ENCODE results near the gene SSC5D.

Gene SSC5D

DNA sequence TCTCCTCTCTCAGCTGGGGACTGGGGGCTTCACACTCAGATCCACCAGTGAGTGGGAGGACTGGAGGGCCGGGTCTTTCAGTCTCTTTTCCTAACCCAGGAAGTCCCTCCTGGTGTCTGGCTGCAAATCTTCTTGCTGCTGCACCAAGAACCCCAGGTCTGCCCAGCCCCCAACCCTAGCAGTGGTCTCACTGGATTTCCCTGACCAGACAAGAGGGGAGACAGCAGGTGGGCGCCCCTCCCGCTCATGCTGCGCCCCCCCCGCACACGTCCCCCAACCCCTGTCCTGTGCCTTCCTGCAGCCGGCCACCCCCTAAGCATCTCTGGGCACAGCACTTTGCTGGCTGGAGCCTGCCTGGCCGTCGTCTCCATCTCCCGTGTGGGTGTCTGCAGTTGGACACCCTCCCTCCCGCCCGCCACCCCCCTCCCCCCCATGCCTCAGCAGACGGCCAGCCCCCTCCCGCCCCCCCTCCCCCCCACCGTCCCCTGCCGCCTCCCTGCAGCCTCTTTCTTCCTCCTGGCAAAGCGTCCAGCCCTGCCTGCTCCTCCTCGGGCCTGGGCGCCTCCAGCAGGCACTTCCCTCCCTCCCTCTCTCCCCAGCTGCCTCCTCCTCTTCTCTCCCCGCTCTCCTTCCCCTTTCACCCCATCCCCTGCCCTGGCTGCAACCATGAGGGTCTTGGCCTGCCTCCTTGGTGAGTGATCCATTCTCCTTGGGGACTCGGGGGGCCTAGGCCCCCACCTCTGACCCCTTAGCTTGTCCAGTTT is at the start of gene SSC5D:
Gene SSC5D, plus strand, starts transcription at position 513 of the 764 bp plus-strand sequence. Its CDS starts 154 bp downstream, at position 667.
- H3K36me3 ChIP-seq (ENCODE audit: control insufficient read depth in 1 of 2, insufficient read depth in 2 of 2, low read length in 2 of 2), result peaks cover 0 to under 1% of the 10 kb centered on the region in 2 donors
- peak within 1 kb of the TSS in 1 of 2 donors; percentile 18 for H3K9ac ChIP-seq (ENCODE audit: low read depth in 1 of 2, low read length in 2 of 2)
- H3K4me1 ChIP-seq (ENCODE audit: control insufficient read depth in 1 of 2, insufficient read depth in 2 of 2, low read length in 2 of 2), result peaks cover 8 to 13% of the 10 kb centered on the region in 2 donors
- H3K4me3 ChIP-seq (ENCODE audit: low read depth in 1 of 2, low read length in 2 of 2), result no peak within 1 kb of the TSS
- H3K27me3 ChIP-seq (ENCODE audit: control insufficient read depth in 1 of 2, insufficient read depth in 2 of 2, low read length in 2 of 2), result peaks cover 6 to 27% of the 10 kb centered on the region in 2 donors
- H3K27ac ChIP-seq (ENCODE audit: low read depth, low read length), result peak within 1 kb of the TSS; percentile 70
- no peaks in the 10 kb centered on the region for H3K9me3 ChIP-seq (ENCODE audit: control insufficient read depth in 1 of 2, low read length in 2 of 2)

DNA sequence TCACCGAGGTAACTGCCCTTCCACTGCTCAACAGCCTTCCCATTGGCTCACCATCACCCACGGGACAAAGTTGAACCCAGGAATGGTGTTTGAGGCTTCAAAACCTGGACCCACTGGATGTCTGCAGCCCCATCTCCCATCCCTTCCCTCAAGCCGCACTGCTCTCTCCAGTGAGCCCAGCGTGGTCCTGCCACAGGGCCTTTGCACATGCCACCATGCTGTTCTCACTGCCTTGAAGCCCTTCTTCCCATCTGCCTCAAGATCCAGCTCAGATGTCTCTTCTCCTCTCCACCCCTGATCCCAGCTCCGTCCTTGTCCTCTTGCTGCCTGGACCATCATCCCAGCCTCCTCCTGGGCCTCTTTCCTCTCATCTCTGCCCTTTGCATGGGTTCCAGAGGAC is 49.2 kb upstream of the SSC5D start:
- Histone ChIP-seq H3K9ac (ENCODE audit: low read depth in 1 of 2, low read length in 2 of 2) (no peak overlapping the region), H3K9me3 (ENCODE audit: control insufficient read depth in 1 of 2, low read length in 2 of 2) (no peaks in the 10 kb centered on the region), H3K27ac (ENCODE audit: low read depth, low read length) (no peak overlapping the region), H3K27me3 (ENCODE audit: control insufficient read depth in 1 of 2, insufficient read depth in 2 of 2, low read length in 2 of 2) (peaks cover 45 to 56% of the 10 kb centered on the region in 2 donors), H3K4me3 (ENCODE audit: low read depth in 1 of 2, low read length in 2 of 2) (no peak overlapping the region), H3K4me1 (ENCODE audit: control insufficient read depth in 1 of 2, insufficient read depth in 2 of 2, low read length in 2 of 2) (peaks cover 6 to 13% of the 10 kb centered on the region in 2 donors), H3K36me3 (ENCODE audit: control insufficient read depth in 1 of 2, insufficient read depth in 2 of 2, low read length in 2 of 2) (no peaks in the 10 kb centered on the region)

DNA sequence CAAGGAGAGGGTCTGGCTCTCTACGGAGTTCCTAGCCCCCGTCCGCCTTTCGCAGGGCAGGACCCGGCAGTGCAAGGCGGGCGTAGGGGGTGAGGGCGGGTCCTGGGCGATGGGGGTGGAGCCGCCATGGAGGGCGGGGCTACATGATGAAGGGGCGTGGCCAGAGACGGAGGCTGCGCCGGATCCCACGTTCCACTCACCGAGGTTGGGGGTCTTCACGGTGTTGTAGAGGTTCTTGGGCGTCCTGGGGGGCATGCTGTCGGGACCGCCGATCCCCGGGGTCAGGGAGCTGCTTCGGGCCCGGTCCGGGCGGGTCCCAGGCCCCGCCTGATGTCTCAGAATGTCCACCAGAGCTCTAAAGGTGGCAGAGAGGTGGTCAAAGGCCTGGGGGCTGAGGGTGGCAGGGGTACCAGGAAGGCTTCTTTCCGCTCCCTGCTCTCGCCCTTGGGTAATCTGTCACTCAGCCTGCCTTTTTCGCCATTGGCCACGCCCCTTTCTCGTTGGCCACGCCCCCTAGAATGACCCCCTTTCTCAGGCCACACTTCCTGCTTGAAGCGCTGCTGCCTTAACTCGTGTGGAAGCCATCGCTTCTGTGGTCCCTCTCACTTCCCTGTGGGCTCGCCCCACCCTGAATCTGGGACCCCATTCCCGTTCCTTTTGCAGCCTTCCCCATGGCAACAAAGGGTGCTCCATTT is 47.7 kb upstream of the SSC5D start:
- Histone ChIP-seq H3K9me3 (ENCODE audit: control insufficient read depth in 1 of 2, low read length in 2 of 2) (no peaks in the 10 kb centered on the region), H3K27me3 (ENCODE audit: control insufficient read depth in 1 of 2, insufficient read depth in 2 of 2, low read length in 2 of 2) (peaks cover 45 to 53% of the 10 kb centered on the region in 2 donors), H3K4me3 (ENCODE audit: low read depth in 1 of 2, low read length in 2 of 2) (no peak overlapping the region), H3K9ac (ENCODE audit: low read depth in 1 of 2, low read length in 2 of 2) (no peak overlapping the region), H3K36me3 (ENCODE audit: control insufficient read depth in 1 of 2, insufficient read depth in 2 of 2, low read length in 2 of 2) (no peaks in the 10 kb centered on the region), H3K27ac (ENCODE audit: low read depth, low read length) (no peak overlapping the region), H3K4me1 (ENCODE audit: control insufficient read depth in 1 of 2, insufficient read depth in 2 of 2, low read length in 2 of 2) (peaks cover 6 to 13% of the 10 kb centered on the region in 2 donors)

DNA sequence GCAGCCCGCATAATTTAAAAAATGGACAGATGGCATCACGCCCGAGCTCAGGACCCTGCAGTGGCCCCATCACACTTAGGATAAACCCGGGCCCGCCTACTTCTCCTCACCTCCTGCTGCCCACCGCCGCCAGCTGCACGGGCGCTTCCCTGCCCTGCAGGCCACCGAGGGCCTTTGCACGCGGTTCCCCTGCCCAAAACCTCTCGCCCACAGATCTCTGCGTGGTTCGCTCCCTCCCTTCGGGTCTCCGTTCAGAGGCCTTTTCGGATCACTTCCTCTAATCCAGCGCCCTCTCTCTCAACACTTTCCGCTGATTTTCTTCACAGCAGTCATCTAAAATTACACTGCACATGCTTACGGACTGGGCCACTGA is 46.9 kb upstream of the SSC5D start:
- Histone ChIP-seq H3K27ac (ENCODE audit: low read depth, low read length) (no peak overlapping the region), H3K4me3 (ENCODE audit: low read depth in 1 of 2, low read length in 2 of 2) (no peak overlapping the region), H3K9me3 (ENCODE audit: control insufficient read depth in 1 of 2, low read length in 2 of 2) (no peaks in the 10 kb centered on the region), H3K27me3 (ENCODE audit: control insufficient read depth in 1 of 2, insufficient read depth in 2 of 2, low read length in 2 of 2) (peaks cover 45 to 53% of the 10 kb centered on the region in 2 donors), H3K9ac (ENCODE audit: low read depth in 1 of 2, low read length in 2 of 2) (no peak overlapping the region), H3K36me3 (ENCODE audit: control insufficient read depth in 1 of 2, insufficient read depth in 2 of 2, low read length in 2 of 2) (no peaks in the 10 kb centered on the region), H3K4me1 (ENCODE audit: control insufficient read depth in 1 of 2, insufficient read depth in 2 of 2, low read length in 2 of 2) (peaks cover 6 to 13% of the 10 kb centered on the region in 2 donors)

DNA sequence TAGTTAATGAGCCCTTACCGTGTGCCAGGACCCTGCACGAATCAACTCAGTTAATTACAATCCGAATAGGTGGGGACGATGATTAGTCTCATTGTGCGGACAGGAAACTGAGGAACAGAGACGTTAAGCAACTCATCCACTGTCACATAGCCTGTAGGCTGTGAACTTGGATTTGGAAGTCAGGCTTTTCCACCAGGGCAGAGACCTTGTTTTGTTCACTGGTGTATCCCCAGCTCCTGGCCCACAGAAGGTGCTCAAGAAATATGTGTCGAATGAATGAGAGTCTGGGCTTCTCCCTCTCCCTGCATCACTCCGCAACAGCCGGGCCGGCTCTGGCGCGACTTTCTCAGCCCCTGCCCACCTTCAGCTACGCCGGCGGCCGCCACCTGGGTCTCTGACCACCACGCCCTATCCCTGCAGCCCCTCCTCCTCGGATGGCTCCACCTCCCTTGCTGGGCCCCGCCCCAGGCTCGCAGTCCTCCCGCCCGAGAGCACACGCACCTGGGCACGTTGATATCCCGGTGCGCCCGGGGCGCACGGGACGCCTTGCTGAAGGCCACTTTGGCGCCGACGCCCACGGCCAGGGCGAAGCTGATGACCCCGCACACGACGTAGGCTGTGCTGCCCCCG is 46.4 kb upstream of the SSC5D start:
- H3K4me3 ChIP-seq (ENCODE audit: low read depth in 1 of 2, low read length in 2 of 2), result no peak overlapping the region
- H3K27me3 ChIP-seq (ENCODE audit: control insufficient read depth in 1 of 2, insufficient read depth in 2 of 2, low read length in 2 of 2), result peaks cover 45 to 50% of the 10 kb centered on the region in 2 donors
- no peaks in the 10 kb centered on the region for H3K36me3 ChIP-seq (ENCODE audit: control insufficient read depth in 1 of 2, insufficient read depth in 2 of 2, low read length in 2 of 2)
- H3K27ac ChIP-seq (ENCODE audit: low read depth, low read length), result no peak overlapping the region
- H3K9ac ChIP-seq (ENCODE audit: low read depth in 1 of 2, low read length in 2 of 2), result no peak overlapping the region
- H3K9me3 ChIP-seq (ENCODE audit: control insufficient read depth in 1 of 2, low read length in 2 of 2), result no peaks in the 10 kb centered on the region
- peaks cover 6 to 13% of the 10 kb centered on the region in 2 donors for H3K4me1 ChIP-seq (ENCODE audit: control insufficient read depth in 1 of 2, insufficient read depth in 2 of 2, low read length in 2 of 2)

DNA sequence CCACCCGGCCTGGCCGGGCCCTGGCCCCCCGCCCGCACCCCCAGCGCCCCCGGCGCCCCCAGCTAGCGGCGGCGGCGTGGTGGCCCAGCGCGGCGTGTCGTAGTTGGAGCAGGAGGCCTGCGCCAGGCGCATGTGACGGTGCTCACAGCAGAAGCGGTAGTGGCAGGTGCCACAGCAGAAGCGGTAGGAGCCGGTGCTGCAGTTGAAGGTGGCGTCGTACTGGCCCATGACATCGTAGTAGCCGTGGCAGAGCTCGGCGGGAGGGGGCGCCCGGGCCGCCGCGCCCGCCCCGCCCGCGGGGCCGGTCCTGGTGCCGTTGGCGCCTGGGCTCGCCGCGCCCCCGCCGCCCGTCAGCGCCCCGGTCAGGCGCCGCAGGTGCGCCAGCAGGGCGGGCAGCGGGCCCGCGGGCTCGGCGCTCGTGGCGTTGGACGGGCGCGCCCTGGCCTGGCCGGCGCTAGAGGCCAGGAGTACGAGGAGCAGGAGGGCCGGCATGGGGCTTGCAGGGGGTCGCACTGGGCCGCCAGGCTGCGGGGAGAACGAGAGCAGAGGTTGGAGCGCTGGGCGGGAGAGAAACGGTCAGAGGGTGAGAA is 45.8 kb upstream of the SSC5D start:
- Histone ChIP-seq H3K27ac (ENCODE audit: low read depth, low read length) (no peak overlapping the region), H3K27me3 (ENCODE audit: control insufficient read depth in 1 of 2, insufficient read depth in 2 of 2, low read length in 2 of 2) (peaks cover 47 to 48% of the 10 kb centered on the region in 2 donors), H3K4me1 (ENCODE audit: control insufficient read depth in 1 of 2, insufficient read depth in 2 of 2, low read length in 2 of 2) (peaks cover 6 to 13% of the 10 kb centered on the region in 2 donors), H3K36me3 (ENCODE audit: control insufficient read depth in 1 of 2, insufficient read depth in 2 of 2, low read length in 2 of 2) (no peaks in the 10 kb centered on the region), H3K9ac (ENCODE audit: low read depth in 1 of 2, low read length in 2 of 2) (no peak overlapping the region), H3K9me3 (ENCODE audit: control insufficient read depth in 1 of 2, low read length in 2 of 2) (no peaks in the 10 kb centered on the region), H3K4me3 (ENCODE audit: low read depth in 1 of 2, low read length in 2 of 2) (no peak overlapping the region)

DNA sequence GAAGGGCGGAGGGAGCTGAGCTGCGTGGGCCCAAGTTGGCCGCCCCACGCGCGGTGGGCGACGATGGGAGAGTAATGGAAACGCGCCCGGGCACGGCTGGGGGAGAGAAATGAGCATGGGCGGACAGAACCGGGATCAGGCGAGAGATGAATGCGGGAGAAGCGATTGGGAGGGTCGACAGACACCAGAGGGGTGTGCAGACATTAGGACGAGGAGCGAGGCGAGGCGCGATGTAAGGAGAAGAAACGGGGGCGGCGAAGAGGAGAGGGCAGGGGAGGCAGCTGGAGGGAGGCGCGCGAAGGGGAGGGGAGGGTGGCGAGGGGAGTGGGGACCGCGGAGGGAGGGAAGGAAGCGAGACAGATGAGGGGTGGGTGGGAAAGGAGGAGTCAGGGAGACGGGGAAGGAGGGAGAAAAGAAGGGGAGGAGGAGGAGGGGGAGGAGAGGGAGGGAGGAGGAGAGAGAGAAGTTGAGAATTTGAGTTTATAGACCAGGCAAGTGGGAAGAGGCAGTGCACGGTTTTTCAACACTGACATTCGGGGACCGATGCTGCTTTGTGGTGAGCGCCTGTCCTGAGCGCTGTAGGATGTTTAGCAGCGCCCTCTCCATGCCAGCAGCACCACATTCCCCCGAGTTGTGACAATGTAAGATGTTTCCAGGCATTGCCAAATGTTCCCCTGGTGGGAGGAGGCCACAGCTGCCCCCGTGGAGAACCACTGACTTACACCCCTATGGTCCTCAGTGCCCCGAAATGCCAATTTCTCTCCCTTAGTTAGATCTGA is 45.0 kb upstream of the SSC5D start, which contains the start of gene SHISA7:
Gene SHISA7, minus strand, starts transcription at position 256 of the 779 bp plus-strand sequence. CDS start 437 bp downstream, outside the sequence.
- no peak within 1 kb of the TSS for H3K27ac ChIP-seq (ENCODE audit: low read depth, low read length)
- H3K4me3 ChIP-seq (ENCODE audit: low read depth in 1 of 2, low read length in 2 of 2), result no peak within 1 kb of the TSS
- no peaks in the 10 kb centered on the region for H3K36me3 ChIP-seq (ENCODE audit: control insufficient read depth in 1 of 2, insufficient read depth in 2 of 2, low read length in 2 of 2)
- peaks cover 49 to 52% of the 10 kb centered on the region in 2 donors for H3K27me3 ChIP-seq (ENCODE audit: control insufficient read depth in 1 of 2, insufficient read depth in 2 of 2, low read length in 2 of 2)
- peaks cover 6 to 13% of the 10 kb centered on the region in 2 donors for H3K4me1 ChIP-seq (ENCODE audit: control insufficient read depth in 1 of 2, insufficient read depth in 2 of 2, low read length in 2 of 2)
- no peaks in the 10 kb centered on the region for H3K9me3 ChIP-seq (ENCODE audit: control insufficient read depth in 1 of 2, low read length in 2 of 2)
- H3K9ac ChIP-seq (ENCODE audit: low read depth in 1 of 2, low read length in 2 of 2), result no peak within 1 kb of the TSS

DNA sequence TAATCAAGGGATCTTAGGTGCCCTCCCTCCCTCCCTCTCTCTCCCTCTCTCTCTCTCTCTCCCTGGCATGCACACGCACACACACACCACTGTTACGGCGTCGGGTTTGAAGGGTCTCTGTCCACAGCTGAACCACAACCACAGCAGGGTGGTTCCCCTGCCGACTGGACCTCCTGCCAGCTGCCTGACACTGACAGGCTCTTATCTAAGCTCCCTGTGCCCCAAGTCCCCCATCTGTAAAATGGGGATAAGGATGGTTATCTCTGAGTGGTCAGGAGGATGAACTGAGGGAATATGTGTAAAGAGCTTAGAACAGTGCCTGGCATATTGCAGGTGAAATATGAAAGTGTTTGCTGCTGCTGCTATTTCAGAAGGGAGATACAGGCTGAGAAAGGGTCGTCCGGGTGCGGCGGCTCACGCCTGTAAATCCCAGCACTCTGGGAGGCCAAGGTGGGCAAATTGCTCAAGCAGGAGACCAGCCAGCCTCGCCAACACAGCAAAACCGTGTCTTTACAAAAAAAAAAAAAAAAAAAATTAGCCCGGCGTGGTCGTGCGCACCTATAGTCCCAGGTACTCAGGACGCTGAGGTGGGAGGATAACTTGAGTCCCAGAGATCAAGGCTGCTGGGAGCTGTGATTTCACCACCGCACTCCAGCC is 44.3 kb upstream of the SSC5D start:
- no peaks in the 10 kb centered on the region for H3K9me3 ChIP-seq (ENCODE audit: control insufficient read depth in 1 of 2, low read length in 2 of 2)
- no peaks in the 10 kb centered on the region for H3K36me3 ChIP-seq (ENCODE audit: control insufficient read depth in 1 of 2, insufficient read depth in 2 of 2, low read length in 2 of 2)
- H3K4me3 ChIP-seq (ENCODE audit: low read depth in 1 of 2, low read length in 2 of 2), result no peak overlapping the region
- no peak overlapping the region for H3K27ac ChIP-seq (ENCODE audit: low read depth, low read length)
- H3K4me1 ChIP-seq (ENCODE audit: control insufficient read depth in 1 of 2, insufficient read depth in 2 of 2, low read length in 2 of 2), result peaks cover 6 to 13% of the 10 kb centered on the region in 2 donors
- H3K27me3 ChIP-seq (ENCODE audit: control insufficient read depth in 1 of 2, insufficient read depth in 2 of 2, low read length in 2 of 2), result peaks cover 42 to 50% of the 10 kb centered on the region in 2 donors
- H3K9ac ChIP-seq (ENCODE audit: low read depth in 1 of 2, low read length in 2 of 2), result no peak overlapping the region

DNA sequence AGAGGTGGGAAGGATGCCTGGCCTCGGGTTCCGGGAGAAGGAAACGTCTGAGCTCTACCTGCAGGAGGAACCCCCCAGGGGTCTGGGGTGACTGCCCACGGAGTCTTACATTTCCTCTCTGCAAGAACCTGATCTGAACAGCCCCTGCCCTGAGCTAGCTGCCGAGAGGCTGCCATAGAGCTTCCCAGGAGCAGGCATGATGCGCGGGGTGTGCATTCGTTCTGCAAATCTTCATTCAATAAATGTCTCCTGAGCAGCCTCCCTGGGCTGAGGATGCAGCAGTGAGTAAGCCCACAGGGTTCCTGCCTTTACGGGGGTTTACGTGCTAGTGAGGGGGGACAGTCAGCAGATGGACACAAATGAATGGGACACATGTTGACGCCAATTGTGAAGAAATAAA is 43.6 kb upstream of the SSC5D start:
- Histone ChIP-seq H3K9me3 (ENCODE audit: control insufficient read depth in 1 of 2, low read length in 2 of 2) (no peaks in the 10 kb centered on the region), H3K27me3 (ENCODE audit: control insufficient read depth in 1 of 2, insufficient read depth in 2 of 2, low read length in 2 of 2) (peaks cover 42 to 49% of the 10 kb centered on the region in 2 donors), H3K4me3 (ENCODE audit: low read depth in 1 of 2, low read length in 2 of 2) (no peak overlapping the region), H3K27ac (ENCODE audit: low read depth, low read length) (no peak overlapping the region), H3K4me1 (ENCODE audit: control insufficient read depth in 1 of 2, insufficient read depth in 2 of 2, low read length in 2 of 2) (peaks cover 6 to 13% of the 10 kb centered on the region in 2 donors), H3K36me3 (ENCODE audit: control insufficient read depth in 1 of 2, insufficient read depth in 2 of 2, low read length in 2 of 2) (no peaks in the 10 kb centered on the region), H3K9ac (ENCODE audit: low read depth in 1 of 2, low read length in 2 of 2) (no peak overlapping the region)

All from duodenal mucosa (tissue), 2 donors.